Activated T-cell treated with anti-CD3 and anti-CD28 coated beads for 48 hours (primary cell): ENCODE results near the gene IFNA6.

ENCODE experiments used
- DNase-seq: peaks from one replicate; pipeline ENCODE4 v3.0.0-alpha.2; 2020; ENCODE audit warnings: low read depth

Gene IFNA6

GRCh38 chr9:21331676-21332402 is 18.8 kb downstream of the IFNA6 start:
- no peak for DNase-seq

DNA sequence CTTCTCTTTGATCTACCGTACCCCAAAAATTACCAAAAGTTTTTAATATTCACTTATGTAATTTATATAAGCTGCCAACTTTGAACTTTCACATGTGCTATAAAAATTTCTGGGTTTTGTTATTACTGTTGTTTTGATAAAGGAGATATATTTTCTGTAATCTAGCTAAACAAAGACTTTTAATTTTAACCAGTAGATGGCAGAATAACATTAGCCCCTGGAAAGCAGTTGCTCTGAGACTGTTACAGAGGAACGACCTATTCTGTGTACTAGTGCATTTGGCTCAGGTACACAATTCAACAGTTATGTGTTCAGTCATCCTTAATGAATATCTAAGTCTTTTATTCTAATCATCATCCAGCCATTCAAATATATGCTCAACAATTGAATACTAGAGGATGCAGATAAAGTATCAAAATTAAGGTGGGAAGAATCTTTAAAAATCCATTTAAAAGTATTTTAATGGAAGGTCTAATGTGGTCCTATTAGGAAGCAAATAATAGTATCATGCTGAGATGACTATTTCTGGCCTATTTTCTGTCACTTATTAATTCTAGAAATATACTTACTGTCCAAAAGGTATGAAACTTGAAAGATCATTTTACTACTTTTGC is 24.1 kb downstream of the IFNA6 start:
- no peak for DNase-seq

GRCh38 chr9:21324047-21324446 is 26.6 kb downstream of the IFNA6 start:
- DNase-seq, result no peak

GRCh38 chr9:21322911-21323461 is 27.7 kb downstream of the IFNA6 start:
- DNase-seq, result no peak

GRCh38 chr9:21320465-21320864 is 30.2 kb downstream of the IFNA6 start:
- no peak for DNase-seq

DNA sequence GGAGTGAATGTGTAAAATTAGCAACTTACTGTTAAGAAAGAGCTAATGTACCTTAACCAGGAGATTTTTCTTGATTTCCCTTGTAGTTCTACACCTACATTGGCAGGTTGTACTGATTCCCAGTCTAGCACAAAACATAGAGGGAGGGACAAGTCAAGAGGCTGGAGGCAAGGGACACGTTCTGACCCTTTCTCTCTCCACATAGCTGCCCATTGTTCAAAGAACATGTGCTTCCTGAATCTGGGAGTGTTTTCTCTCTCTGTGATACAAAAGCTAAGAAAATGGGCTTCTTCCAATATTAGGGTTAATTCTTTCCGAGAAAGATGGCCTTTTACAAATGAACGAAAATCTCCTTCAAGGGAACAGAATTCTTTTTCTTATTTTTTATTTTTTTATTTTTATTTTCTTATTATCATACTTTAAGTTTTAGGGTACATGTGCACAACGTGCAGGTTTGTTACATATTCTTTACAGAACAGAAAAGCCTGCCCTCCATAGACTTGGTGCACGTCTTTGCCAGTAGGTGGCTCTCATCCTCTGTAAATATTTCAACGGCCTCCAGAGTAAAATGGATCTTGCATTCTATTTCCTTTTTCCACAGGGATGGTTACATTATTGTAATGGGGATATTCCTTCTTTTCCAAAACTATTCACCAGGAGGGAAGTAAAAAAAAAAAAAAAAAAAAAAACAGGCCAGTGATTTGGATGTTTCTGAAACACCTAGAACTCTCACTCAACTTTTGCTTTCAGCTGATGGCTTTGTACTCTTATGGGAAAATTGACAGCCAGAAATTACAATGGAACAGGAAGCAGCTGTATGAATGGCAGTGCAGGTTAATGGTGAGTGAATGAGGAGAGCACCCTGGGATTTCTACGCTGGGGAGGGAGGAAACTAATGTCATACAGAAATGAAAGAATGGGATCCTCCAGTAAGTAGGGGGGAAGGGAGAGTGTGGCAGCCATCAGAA is 32.4 kb downstream of the IFNA6 start:
- DNase-seq, result no peak

GRCh38 chr9:21316860-21317259 is 33.8 kb downstream of the IFNA6 start:
- DNase-seq, result no peak

DNA sequence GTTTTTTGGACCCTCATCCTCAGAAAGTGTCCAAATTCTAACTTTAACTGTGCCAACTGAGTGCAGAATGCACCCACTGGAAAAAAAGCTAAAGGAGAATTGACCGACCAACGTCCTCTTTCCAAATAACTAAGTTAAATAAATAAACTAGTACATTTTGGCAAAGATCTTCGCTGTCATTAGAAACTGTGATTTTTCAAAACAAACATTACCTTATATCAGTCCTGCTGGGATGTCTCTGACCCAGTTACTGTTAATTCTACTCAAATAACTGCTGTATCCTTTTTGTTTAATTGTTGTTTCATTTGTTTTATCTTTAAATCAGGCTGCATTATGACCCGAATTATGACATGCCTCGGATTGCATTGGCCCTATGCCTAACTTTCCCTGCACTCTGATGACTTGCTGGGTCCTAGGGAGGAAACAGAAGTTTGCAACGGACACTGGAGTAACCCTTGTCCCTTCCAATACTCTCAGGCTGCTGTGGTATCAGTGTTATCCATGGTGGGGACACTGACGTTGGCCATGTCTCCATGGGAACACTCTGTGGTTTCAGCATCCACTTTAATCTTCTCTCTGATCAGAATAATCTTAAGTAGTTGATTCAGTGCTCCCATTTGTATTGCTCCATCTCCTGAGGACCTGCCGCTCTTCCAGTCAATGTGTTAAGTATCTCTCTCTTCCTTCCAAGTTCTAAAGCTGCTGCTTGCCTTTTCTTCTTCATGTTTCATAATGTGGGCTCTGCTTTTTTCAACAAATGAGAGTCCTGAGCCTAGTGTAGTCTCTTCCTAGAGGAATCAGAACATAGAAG is 34.5 kb downstream of the IFNA6 start:
- DNase-seq, result no peak

DNA sequence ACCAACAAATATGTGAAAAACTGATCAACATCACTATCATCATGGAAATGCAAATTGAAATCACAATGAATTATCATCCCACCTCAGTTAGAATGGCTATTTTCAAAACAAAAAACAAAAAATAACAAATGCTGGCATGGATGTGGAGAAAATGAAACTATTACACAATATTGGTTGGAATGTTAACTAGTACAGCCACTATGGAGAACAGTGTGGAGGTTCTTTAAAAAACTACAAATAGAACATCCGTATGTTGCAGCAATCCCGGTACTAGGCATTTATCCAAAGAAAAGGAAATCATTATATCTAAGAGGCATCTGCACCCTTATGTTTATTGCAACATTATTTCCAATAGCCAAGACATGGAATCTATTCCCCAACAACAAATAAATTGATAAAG is 36.5 kb downstream of the IFNA6 start:
- no peak for DNase-seq

DNA sequence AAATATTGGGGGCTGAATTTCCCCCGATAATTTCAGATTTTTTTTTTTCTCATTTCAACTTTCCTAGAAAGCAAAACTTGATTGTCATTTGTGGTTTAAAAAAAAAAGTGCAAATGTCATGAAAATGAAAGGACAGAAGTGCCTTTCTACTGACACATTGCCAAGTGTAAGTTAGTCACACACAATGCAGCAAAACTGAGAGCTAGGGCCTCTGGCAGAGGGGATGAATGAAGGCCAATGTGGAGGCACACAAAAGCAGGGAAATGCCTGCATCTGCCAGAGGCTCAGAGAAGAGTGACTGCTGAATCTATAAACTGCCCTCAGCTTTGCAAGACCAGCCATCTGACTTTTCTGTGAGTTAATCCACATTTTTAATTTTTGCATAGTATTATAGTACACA is 38.8 kb downstream of the IFNA6 start:
- no peak for DNase-seq

GRCh38 chr9:21305213-21305612 is 45.5 kb downstream of the IFNA6 start, which contains the start of gene IFNA5:
IFNA5 (minus strand) TSS chr9:21305313; CDS start chr9:21305256, 57 bp downstream.
- no peak for DNase-seq
